ENCODE results near the gene FNIP1.
"Not testable (repeated sequence)": the region's sequence is repeated elsewhere in the genome, so short reads cannot be mapped to it uniquely, and the experiment has no call there.

FNIP1 gene

GRCh38 chr5:131796793-131797693 lies at the start of gene FNIP1:
TSS of gene FNIP1 (minus strand) at chr5:131797017. CDS start at chr5:131796921, 96 bp downstream.
- DNase-seq (ENCODE audit: low read depth, low spot score), result peak; percentile 69

- no peak for DNase-seq (ENCODE audit: low read depth, low spot score)
These were observed 49.7 kb upstream of the FNIP1 start for GRCh38 chr5:131846536-131846935.

GRCh38 chr5:131845828-131846227 lies 49.0 kb upstream of the FNIP1 start:
- DNase-seq (ENCODE audit: low read depth, low spot score), result no peak

- not testable (repeated sequence) for DNase-seq (ENCODE audit: low read depth, low spot score)
These were observed 46.2 kb upstream of the FNIP1 start for GRCh38 chr5:131842971-131843370.

- not testable (repeated sequence) for DNase-seq (ENCODE audit: low read depth, low spot score)
These were observed 35.9 kb upstream of the FNIP1 start for GRCh38 chr5:131832702-131833101.

- DNase-seq (ENCODE audit: low read depth, low spot score), result no peak
These were observed 28.7 kb upstream of the FNIP1 start for GRCh38 chr5:131825404-131826013.

- no peak for DNase-seq (ENCODE audit: low read depth, low spot score)
These were observed 27.8 kb upstream of the FNIP1 start for GRCh38 chr5:131824631-131825030.

GRCh38 chr5:131821221-131821620 lies 24.4 kb upstream of the FNIP1 start:
- DNase-seq (ENCODE audit: low read depth, low spot score), result no peak

- DNase-seq (ENCODE audit: low read depth, low spot score), result no peak
These were observed 21.3 kb upstream of the FNIP1 start for GRCh38 chr5:131818001-131818724.

- DNase-seq (ENCODE audit: low read depth, low spot score), result peak; percentile 60
These were observed 18.2 kb upstream of the FNIP1 start for GRCh38 chr5:131814990-131815389.

GRCh38 chr5:131812371-131813160 lies 15.7 kb upstream of the FNIP1 start:
- DNase-seq (ENCODE audit: low read depth, low spot score), result no peak

- no peak for DNase-seq (ENCODE audit: low read depth, low spot score)
These were observed 13.9 kb upstream of the FNIP1 start for GRCh38 chr5:131810510-131811249.

- no peak for DNase-seq (ENCODE audit: low read depth, low spot score)
These were observed 681 bp downstream of the FNIP1 start for GRCh38 chr5:131795879-131796792.

GRCh38 chr5:131795228-131795627 lies 1.6 kb downstream of the FNIP1 start:
- DNase-seq (ENCODE audit: low read depth, low spot score), result no peak

- no peak for DNase-seq (ENCODE audit: low read depth, low spot score)
These were observed 2.2 kb downstream of the FNIP1 start for GRCh38 chr5:131794586-131794985.

- DNase-seq (ENCODE audit: low read depth, low spot score), result no peak
These were observed 3.9 kb downstream of the FNIP1 start for GRCh38 chr5:131792896-131793295.

GRCh38 chr5:131791866-131792265 lies 5.0 kb downstream of the FNIP1 start:
- DNase-seq (ENCODE audit: low read depth, low spot score), result no peak

- DNase-seq (ENCODE audit: low read depth, low spot score), result no peak
These were observed 6.3 kb downstream of the FNIP1 start for GRCh38 chr5:131790550-131790949.

GRCh38 chr5:131789765-131790164 lies 7.1 kb downstream of the FNIP1 start:
- no peak for DNase-seq (ENCODE audit: low read depth, low spot score)

- no peak for DNase-seq (ENCODE audit: low read depth, low spot score)
These were observed 9.1 kb downstream of the FNIP1 start for GRCh38 chr5:131787736-131788135.
